Astrocyte of the hippocampus (primary cell): Measurements from ENCODE around the gene PRKCZ.
"Not testable (repeated sequence)": the region's sequence is repeated elsewhere in the genome, so short reads cannot be mapped to it uniquely, and the experiment has no call there.

Experiments
- DNase-seq: peaks from one replicate; pipeline ENCODE4 v3.0.0; 2011; ENCODE audit warnings: low read depth, low spot score

The PRKCZ gene

GRCh38 chr1:2134621-2135307, 84.6 kb downstream of the PRKCZ start:
- DNase-seq = no peak

- DNase-seq = peak; percentile 93
Measured at GRCh38 chr1:2135441-2135841, 85.2 kb downstream of the PRKCZ start.

- DNase-seq = no peak
Measured at GRCh38 chr1:2135941-2136340, 85.7 kb downstream of the PRKCZ start.

GRCh38 chr1:2136386-2137235, 86.4 kb downstream of the PRKCZ start:
- DNase-seq = no peak

- DNase-seq = no peak
Measured at GRCh38 chr1:2137257-2138121, 87.3 kb downstream of the PRKCZ start.

GRCh38 chr1:2139156-2139555, 88.9 kb downstream of the PRKCZ start:
- not testable (repeated sequence) for DNase-seq

- DNase-seq = no peak
Measured at GRCh38 chr1:2141025-2141424, 90.8 kb downstream of the PRKCZ start.

- no peak for DNase-seq
Measured at GRCh38 chr1:2143814-2144500, 93.7 kb downstream of the PRKCZ start.

- no peak for DNase-seq
Measured at GRCh38 chr1:2144501-2145090, 94.4 kb downstream of the PRKCZ start.

GRCh38 chr1:2145946-2146835, 96.0 kb downstream of the PRKCZ start:
- no peak for DNase-seq

- no peak for DNase-seq
Measured at GRCh38 chr1:2146836-2147517, 96.8 kb downstream of the PRKCZ start.

GRCh38 chr1:2147869-2148268, 97.7 kb downstream of the PRKCZ start:
- DNase-seq = not testable (repeated sequence)

- DNase-seq = no peak
Measured at GRCh38 chr1:2148691-2149090, 98.5 kb downstream of the PRKCZ start.

GRCh38 chr1:2150801-2151200, 100.6 kb downstream of the PRKCZ start:
- DNase-seq = no peak

GRCh38 chr1:2151252-2151651, 101.0 kb downstream of the PRKCZ start:
- DNase-seq = no peak

- DNase-seq = no peak
Measured at GRCh38 chr1:2151911-2152310, 101.7 kb downstream of the PRKCZ start.

GRCh38 chr1:2152954-2153353, 102.7 kb downstream of the PRKCZ start:
- DNase-seq = no peak

GRCh38 chr1:2154022-2154421, 103.8 kb downstream of the PRKCZ start:
- no peak for DNase-seq

GRCh38 chr1:2155147-2155598, 105.0 kb downstream of the PRKCZ start:
- DNase-seq = no peak
